Measurements from ENCODE around the gene PRR9. TPM values are rescaled to one million over a fixed set of nuclear protein-coding genes. Genes with fewer than 3 reads are reported as not detected.
"Not testable (repeated sequence)": the region's sequence is repeated elsewhere in the genome, so short reads cannot be mapped to it uniquely, and the experiment has no call there.

Gene PRR9
- total RNA-seq, 1 experiment from 2014 or later, result not detected

GRCh38 chr1:153229076-153229829 is 11.9 kb downstream of the PRR9 start:
- DNase-seq (ENCODE audit: low read depth), result not testable (repeated sequence)

- no peak for DNase-seq (ENCODE audit: low read depth)
Observed at GRCh38 chr1:153231363-153231762, 14.0 kb downstream of the PRR9 start.

GRCh38 chr1:153231785-153232184 is 14.4 kb downstream of the PRR9 start:
- no peak for DNase-seq (ENCODE audit: low read depth)

GRCh38 chr1:153232553-153232952 is 15.2 kb downstream of the PRR9 start:
- no peak for DNase-seq (ENCODE audit: low read depth)

- DNase-seq (ENCODE audit: low read depth), result no peak
Observed at GRCh38 chr1:153233448-153233847, 16.1 kb downstream of the PRR9 start.

- DNase-seq (ENCODE audit: low read depth), result no peak
Observed at GRCh38 chr1:153238527-153238926, 21.1 kb downstream of the PRR9 start.

GRCh38 chr1:153242160-153242559 is 24.8 kb downstream of the PRR9 start:
- no peak for DNase-seq (ENCODE audit: low read depth)

- no peak for DNase-seq (ENCODE audit: low read depth)
Observed at GRCh38 chr1:153245466-153245865, 28.1 kb downstream of the PRR9 start.

- no peak for DNase-seq (ENCODE audit: low read depth)
Observed at GRCh38 chr1:153246018-153246417, 28.6 kb downstream of the PRR9 start.

GRCh38 chr1:153246825-153247224 is 29.4 kb downstream of the PRR9 start:
- DNase-seq (ENCODE audit: low read depth), result no peak

GRCh38 chr1:153248176-153248879 is 30.9 kb downstream of the PRR9 start:
- DNase-seq (ENCODE audit: low read depth), result no peak

GRCh38 chr1:153250166-153250565 is 32.8 kb downstream of the PRR9 start:
- DNase-seq (ENCODE audit: low read depth), result no peak

GRCh38 chr1:153251087-153251486 is 33.7 kb downstream of the PRR9 start:
- no peak for DNase-seq (ENCODE audit: low read depth)

- DNase-seq (ENCODE audit: low read depth), result no peak
Observed at GRCh38 chr1:153251562-153251961, 34.2 kb downstream of the PRR9 start.

- DNase-seq (ENCODE audit: low read depth), result no peak
Observed at GRCh38 chr1:153251988-153252387, 34.6 kb downstream of the PRR9 start.

GRCh38 chr1:153253076-153253475 is 35.7 kb downstream of the PRR9 start:
- DNase-seq (ENCODE audit: low read depth), result no peak

GRCh38 chr1:153253693-153254092 is 36.3 kb downstream of the PRR9 start:
- DNase-seq (ENCODE audit: low read depth), result no peak

GRCh38 chr1:153259387-153259786 is 42.0 kb downstream of the PRR9 start, which contains the start of gene LORICRIN:
Gene LORICRIN, plus strand, starts transcription at chr1:153259687. Its CDS starts 1,263 bp downstream, at chr1:153260950.
- DNase-seq (ENCODE audit: low read depth), result no peak

GRCh38 chr1:153260585-153261280 is 43.3 kb downstream of the PRR9 start:
- DNase-seq (ENCODE audit: low read depth), result no peak

GRCh38 chr1:153261281-153262069 is 44.1 kb downstream of the PRR9 start:
- no peak for DNase-seq (ENCODE audit: low read depth)

GRCh38 chr1:153262070-153262366 is 44.6 kb downstream of the PRR9 start:
- no peak for DNase-seq (ENCODE audit: low read depth)

Measured in M059J (cell line).